IPS-18a (cell line): ENCODE results near the gene ARHGAP12.
A peak's percentile ranks its signal among the peaks of the same experiment; 100 is the strongest.

Source experiments
- H3K27ac ChIP-seq: one replicate; pipeline ENCODE4 v1.5.1; 2013; ENCODE audit warnings: low read length
- H3K27me3 ChIP-seq: one replicate; pipeline ENCODE4 v1.6.1; 2013; ENCODE audit warnings: mild to moderate bottlenecking, low read length; ENCODE audit not compliant: control insufficient read depth, insufficient read depth
- H3K36me3 ChIP-seq: one replicate; pipeline ENCODE4 v1.6.1; 2013; ENCODE audit warnings: low read depth, low read length; ENCODE audit not compliant: control insufficient read depth
- H3K4me1 ChIP-seq: one replicate; pipeline ENCODE4 v1.6.1; 2013; ENCODE audit warnings: low read depth, low read length; ENCODE audit not compliant: control insufficient read depth
- H3K4me3 ChIP-seq: one replicate; pipeline ENCODE4 v1.5.1; 2013; ENCODE audit warnings: low read length
- H3K9ac ChIP-seq: one replicate; pipeline ENCODE4 v1.6.1; 2013; ENCODE audit warnings: mild to moderate bottlenecking, low read length, moderate library complexity
- H3K9me3 ChIP-seq: one replicate; pipeline ENCODE4 v1.6.1; 2013; ENCODE audit warnings: low read depth, low read length; ENCODE audit not compliant: control insufficient read depth

Gene ARHGAP12

GRCh38 chr10:31932838-31933237 is 4.2 kb upstream of the ARHGAP12 start:
- Histone ChIP-seq H3K27me3 (no peaks in the 10 kb centered on the region), H3K4me3 (no peak overlapping the region), H3K9ac (no peak overlapping the region), H3K9me3 (no peaks in the 10 kb centered on the region), H3K4me1 (peaks cover 7% of the 10 kb centered on the region), H3K36me3 (no peaks in the 10 kb centered on the region), H3K27ac (no peak overlapping the region)

- Histone ChIP-seq H3K9ac (no peak overlapping the region), H3K4me1 (peaks cover 14% of the 10 kb centered on the region), H3K4me3 (no peak overlapping the region), H3K27me3 (no peaks in the 10 kb centered on the region), H3K27ac (no peak overlapping the region), H3K9me3 (no peaks in the 10 kb centered on the region), H3K36me3 (no peaks in the 10 kb centered on the region)
These were observed 2.2 kb upstream of the ARHGAP12 start for GRCh38 chr10:31930856-31931255.

- Histone ChIP-seq H3K4me3 (peak overlapping the region; percentile 83), H3K36me3 (no peaks in the 10 kb centered on the region), H3K4me1 (peaks cover 14% of the 10 kb centered on the region), H3K27ac (no peak overlapping the region), H3K9ac (no peak overlapping the region), H3K9me3 (no peaks in the 10 kb centered on the region), H3K27me3 (no peaks in the 10 kb centered on the region)
These were observed 1.6 kb upstream of the ARHGAP12 start for GRCh38 chr10:31930023-31930751.

- no peaks in the 10 kb centered on the region for H3K27me3 ChIP-seq
- H3K27ac ChIP-seq, result no peak overlapping the region
- peak overlapping the region; percentile 83 for H3K4me3 ChIP-seq
- H3K36me3 ChIP-seq, result no peaks in the 10 kb centered on the region
- H3K9ac ChIP-seq, result peak overlapping the region; percentile 68
- peaks cover 14% of the 10 kb centered on the region for H3K4me1 ChIP-seq
- H3K9me3 ChIP-seq, result no peaks in the 10 kb centered on the region
These were observed 811 bp upstream of the ARHGAP12 start for GRCh38 chr10:31929261-31930022.

GRCh38 chr10:31927884-31928548 is 615 bp downstream of the ARHGAP12 start:
- Histone ChIP-seq H3K4me1 (peaks cover 14% of the 10 kb centered on the region), H3K36me3 (no peaks in the 10 kb centered on the region), H3K9ac (peak overlapping the region; percentile 68), H3K4me3 (peak overlapping the region; percentile 83), H3K9me3 (no peaks in the 10 kb centered on the region), H3K27ac (no peak overlapping the region), H3K27me3 (no peaks in the 10 kb centered on the region)

- peak overlapping the region; percentile 67 for H3K9ac ChIP-seq
- no peaks in the 10 kb centered on the region for H3K36me3 ChIP-seq
- no peaks in the 10 kb centered on the region for H3K27me3 ChIP-seq
- peaks cover 14% of the 10 kb centered on the region for H3K4me1 ChIP-seq
- no peak overlapping the region for H3K27ac ChIP-seq
- no peaks in the 10 kb centered on the region for H3K9me3 ChIP-seq
- H3K4me3 ChIP-seq, result peak overlapping the region; percentile 83
These were observed 1.1 kb downstream of the ARHGAP12 start for GRCh38 chr10:31927565-31927883.

GRCh38 chr10:31926765-31927564 is 1.7 kb downstream of the ARHGAP12 start:
- Histone ChIP-seq H3K4me1 (peaks cover 14% of the 10 kb centered on the region), H3K9ac (peak overlapping the region; percentile 67), H3K36me3 (no peaks in the 10 kb centered on the region), H3K9me3 (no peaks in the 10 kb centered on the region), H3K27ac (no peak overlapping the region), H3K4me3 (peak overlapping the region; percentile 83), H3K27me3 (no peaks in the 10 kb centered on the region)

- Histone ChIP-seq H3K36me3 (no peaks in the 10 kb centered on the region), H3K9ac (no peak overlapping the region), H3K27ac (no peak overlapping the region), H3K9me3 (no peaks in the 10 kb centered on the region), H3K27me3 (no peaks in the 10 kb centered on the region), H3K4me1 (peaks cover 14% of the 10 kb centered on the region), H3K4me3 (no peak overlapping the region)
These were observed 2.5 kb downstream of the ARHGAP12 start for GRCh38 chr10:31926160-31926559.

GRCh38 chr10:31924833-31925232 is 3.8 kb downstream of the ARHGAP12 start:
- Histone ChIP-seq H3K27ac (no peak overlapping the region), H3K36me3 (no peaks in the 10 kb centered on the region), H3K4me3 (no peak overlapping the region), H3K9me3 (no peaks in the 10 kb centered on the region), H3K4me1 (peaks cover 12% of the 10 kb centered on the region), H3K27me3 (no peaks in the 10 kb centered on the region), H3K9ac (no peak overlapping the region)

GRCh38 chr10:31923389-31923788 is 5.2 kb downstream of the ARHGAP12 start:
- Histone ChIP-seq H3K9ac (no peak overlapping the region), H3K9me3 (no peaks in the 10 kb centered on the region), H3K4me3 (no peak overlapping the region), H3K4me1 (peaks cover 7% of the 10 kb centered on the region), H3K27ac (no peak overlapping the region), H3K36me3 (no peaks in the 10 kb centered on the region), H3K27me3 (no peaks in the 10 kb centered on the region)

GRCh38 chr10:31921031-31921430 is 7.6 kb downstream of the ARHGAP12 start:
- no peaks in the 10 kb centered on the region for H3K36me3 ChIP-seq
- H3K9me3 ChIP-seq, result no peaks in the 10 kb centered on the region
- H3K4me1 ChIP-seq, result peaks cover 2% of the 10 kb centered on the region
- H3K27me3 ChIP-seq, result no peaks in the 10 kb centered on the region
- no peak overlapping the region for H3K4me3 ChIP-seq
- H3K27ac ChIP-seq, result no peak overlapping the region
- no peak overlapping the region for H3K9ac ChIP-seq
